Activated CD4-positive, alpha-beta T cell treated with anti-CD3 and anti-CD28 coated beads for 36 hours (primary cell): ENCODE measurements around the gene TNF. TPM values are rescaled to one million over a fixed set of nuclear protein-coding genes. Genes with fewer than 3 reads are reported as not detected.

Experiments
- ATAC-seq: fragments of 200-7000 bp; cut with Tn5 transposase; one replicate; pipeline ENCODE4 v1.10.0; 2021; ENCODE audit warnings: mild to moderate bottlenecking, moderate library complexity
- CTCF ChIA-PET: fragments of 350-600 bp; sonication (Branson Sonifier 250); formaldehyde crosslinking; loops from one replicate; lab custom pipeline; 2021; ENCODE audit warnings: antibody characterized with exemption; lab: Charles Lee
- POLR2A ChIA-PET: fragments of 350-600 bp; sonication (Branson Sonifier 250); formaldehyde crosslinking; loops from one replicate; lab custom pipeline; 2021; ENCODE audit warnings: antibody characterized with exemption, inconsistent platforms; lab: Charles Lee
- DNase-seq: peaks from one replicate; pipeline ENCODE4 v3.0.0-alpha.2; 2020
- H3K27ac Mint-ChIP-seq: one replicate; pipeline ENCODE4 v1.8.0; 2021; ENCODE audit warnings: mixed read lengths
- H3K27me3 Mint-ChIP-seq: one replicate; pipeline ENCODE4 v1.8.0; 2021; ENCODE audit warnings: mixed read lengths
- H3K36me3 Mint-ChIP-seq: one replicate; pipeline ENCODE4 v1.8.0; 2021; ENCODE audit warnings: low read depth, mixed read lengths
- H3K4me1 Mint-ChIP-seq: one replicate; pipeline ENCODE4 v1.8.0; 2021; ENCODE audit warnings: mixed read lengths
- H3K4me3 Mint-ChIP-seq: one replicate; pipeline ENCODE4 v1.8.0; 2021; ENCODE audit warnings: mild to moderate bottlenecking, moderate library complexity, mixed read lengths
- H3K9me3 Mint-ChIP-seq: one replicate; pipeline ENCODE4 v1.8.0; 2021; ENCODE audit warnings: low read depth, mixed read lengths
- intact Hi-C, 2 experiments: fragments of 100-400 bp; cut with DNase I in 1 of 2; cut with micrococcal nuclease in 1 of 2; formaldehyde crosslinking; loops; one replicate each; pipeline versions ENCODE4 v1.14.2 to v1.15.1; 2022 to 2024; cut with DNase I, micrococcal nuclease
- total RNA-seq, 2 experiments: library from RNA; stranded (reverse); gene quantifications; one replicate each; pipeline ENCODE4 v1.2.3, GENCODE V29; 2021

Gene TNF
- 10 to 100 TPM; 82.3 to 93.3 TPM for total RNA-seq

DNA sequence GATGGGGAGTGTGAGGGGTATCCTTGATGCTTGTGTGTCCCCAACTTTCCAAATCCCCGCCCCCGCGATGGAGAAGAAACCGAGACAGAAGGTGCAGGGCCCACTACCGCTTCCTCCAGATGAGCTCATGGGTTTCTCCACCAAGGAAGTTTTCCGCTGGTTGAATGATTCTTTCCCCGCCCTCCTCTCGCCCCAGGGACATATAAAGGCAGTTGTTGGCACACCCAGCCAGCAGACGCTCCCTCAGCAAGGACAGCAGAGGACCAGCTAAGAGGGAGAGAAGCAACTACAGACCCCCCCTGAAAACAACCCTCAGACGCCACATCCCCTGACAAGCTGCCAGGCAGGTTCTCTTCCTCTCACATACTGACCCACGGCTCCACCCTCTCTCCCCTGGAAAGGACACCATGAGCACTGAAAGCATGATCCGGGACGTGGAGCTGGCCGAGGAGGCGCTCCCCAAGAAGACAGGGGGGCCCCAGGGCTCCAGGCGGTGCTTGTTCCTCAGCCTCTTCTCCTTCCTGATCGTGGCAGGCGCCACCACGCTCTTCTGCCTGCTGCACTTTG lies at the start of gene TNF:
Gene TNF, plus strand, starts transcription at position 231 of the 567 bp plus-strand sequence. Its CDS starts 177 bp downstream, at position 408.
- Mint-ChIP-seq H3K9me3 (no peaks in the 10 kb centered on the region), H3K4me3 (peak within 1 kb of the TSS; percentile 97), H3K27ac (peak within 1 kb of the TSS; percentile 98), H3K36me3 (peaks cover 55% of the 10 kb centered on the region), H3K4me1 (peaks cover 73% of the 10 kb centered on the region), H3K27me3 (no peaks in the 10 kb centered on the region)
- ATAC-seq (peak; percentile 23), DNase-seq (peak; percentile 89)
- ChIA-PET POLR2A (interaction anchor here (0.7 to 4.9 kb wide), 22 partner anchors 10 to 1396 kb away, joined by 3 to 43 read pairs (median 5); partner anchors contain the start of genes ATP6V1G2, BRD2, DDX39B and LST1), CTCF (interaction anchor here (0.6 to 28.5 kb wide), 10 partner anchors 15 to 620 kb away, joined by 3 to 873 read pairs (median 4); partner anchors contain the start of genes ATP6V1G2, BAG6, DDX39B and LST1)
- intact Hi-C loops, result loop anchor here (1.0 to 10.0 kb wide), 6 partner anchors 15 to 1231 kb away; partner anchors contain the start of genes PRRC2A (in 1 of the 2) and RPP21 (in 1 of the 2)

DNA sequence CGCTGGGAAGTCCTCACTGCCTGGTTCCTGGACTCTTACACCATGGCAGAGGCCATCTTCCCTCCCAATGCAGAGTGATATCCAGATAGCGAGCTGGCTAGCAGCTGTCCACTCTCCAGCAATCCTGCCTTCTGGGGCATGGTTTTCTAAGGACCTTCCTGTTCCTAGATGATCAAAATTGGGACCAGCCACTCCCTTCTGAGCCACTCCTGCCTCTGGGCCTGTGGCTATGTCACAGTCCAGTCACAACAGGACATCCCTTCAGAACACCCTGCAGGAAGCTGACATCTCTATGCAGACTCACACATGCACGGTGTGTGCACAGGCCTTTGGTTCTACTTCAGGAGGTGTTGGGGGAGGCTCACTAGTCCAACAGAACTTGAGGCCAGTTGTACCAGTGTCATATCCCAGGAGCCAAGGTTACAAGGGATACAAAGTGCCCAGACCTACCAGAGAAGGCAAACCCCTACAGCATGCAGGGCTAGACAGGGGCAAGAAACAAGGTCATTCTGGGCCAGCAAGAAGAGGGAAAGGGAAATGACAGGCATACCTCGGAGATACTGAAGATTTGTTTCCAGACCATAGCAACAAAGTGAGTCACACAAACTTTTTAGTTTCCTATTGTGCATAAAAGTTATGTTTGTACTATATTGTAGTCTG lies 49.3 kb upstream of the TNF start:
- Mint-ChIP-seq H3K27me3 (no peaks in the 10 kb centered on the region), H3K4me1 (no peaks in the 10 kb centered on the region), H3K4me3 (no peak overlapping the region), H3K9me3 (no peaks in the 10 kb centered on the region), H3K27ac (no peak overlapping the region), H3K36me3 (peaks cover 17% of the 10 kb centered on the region)
- ChIA-PET CTCF (interaction anchor here (0.6 to 1.2 kb wide), 5 partner anchors 43 to 446 kb away, joined by 3 to 5 read pairs (median 3); no protein-coding TSS in a partner anchor), POLR2A (no interaction called here)
- intact Hi-C loops, result no loop called here
- ATAC-seq, result no peak
- no peak for DNase-seq

DNA sequence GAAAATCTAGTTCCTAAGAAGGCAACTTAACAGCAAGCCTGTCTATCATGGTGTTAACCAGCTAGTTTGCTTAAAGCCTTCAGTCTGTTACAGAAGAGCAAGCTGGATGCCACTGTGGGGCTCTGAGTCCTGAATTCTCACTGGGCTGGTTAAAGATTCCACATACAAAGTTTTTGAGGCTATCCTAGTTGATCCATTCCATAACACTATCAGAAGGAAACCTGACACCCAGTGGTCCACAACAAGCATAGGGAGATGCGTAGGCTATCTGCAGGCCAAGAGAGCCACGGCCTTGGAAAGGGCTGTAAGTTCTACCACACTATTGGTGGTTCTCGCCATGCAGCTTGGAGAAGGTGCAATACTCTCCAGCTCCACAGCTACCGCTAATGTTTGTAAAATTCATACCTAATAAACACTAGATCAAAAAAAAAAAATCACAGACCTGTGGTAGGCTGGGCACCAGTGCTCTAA lies 47.0 kb upstream of the TNF start:
- CTCF ChIA-PET, result interaction anchor here (0.6 to 1.8 kb wide), 5 partner anchors 12 to 129 kb away, joined by 3 to 8 read pairs (median 5); partner anchors contain the start of gene DDX39B
- Mint-ChIP-seq H3K9me3 (no peaks in the 10 kb centered on the region), H3K4me3 (no peak overlapping the region), H3K27me3 (no peaks in the 10 kb centered on the region), H3K4me1 (peaks cover 4% of the 10 kb centered on the region), H3K36me3 (peaks cover 36% of the 10 kb centered on the region), H3K27ac (no peak overlapping the region)
- intact Hi-C loops, result no loop called here
- ATAC-seq, result no peak
- no peak for DNase-seq
- POLR2A ChIA-PET, result interaction anchor here (0.6 to 1.3 kb wide), 3 partner anchors 13 to 83 kb away, joined by 3 to 5 read pairs (median 3); partner anchors contain the start of gene DDX39B

- POLR2A ChIA-PET, result interaction anchor here (0.6 to 1.3 kb wide), 4 partner anchors 12 to 54 kb away, joined by 3 to 5 read pairs (median 3); no protein-coding TSS in a partner anchor
- Mint-ChIP-seq H3K27ac (no peak within 1 kb of the TSS), H3K36me3 (peaks cover 41% of the 10 kb centered on the region), H3K9me3 (no peaks in the 10 kb centered on the region), H3K27me3 (no peaks in the 10 kb centered on the region), H3K4me3 (no peak within 1 kb of the TSS), H3K4me1 (peaks cover 7% of the 10 kb centered on the region)
- intact Hi-C loops, result no loop called here
- ATAC-seq (peak; percentile 17), DNase-seq (no peak)
- CTCF ChIA-PET, result interaction anchor here (0.8 to 1.8 kb wide), 5 partner anchors 12 to 68 kb away, joined by 3 to 8 read pairs (median 5); partner anchors contain the start of gene DDX39B
These were observed 46.5 kb upstream of the TNF start, which contains the start of gene MCCD1 for GRCh38 chr6:31528821-31529328. TSS of gene MCCD1 (plus strand) at chr6:31528962. CDS start at chr6:31529015, 53 bp downstream.

DNA sequence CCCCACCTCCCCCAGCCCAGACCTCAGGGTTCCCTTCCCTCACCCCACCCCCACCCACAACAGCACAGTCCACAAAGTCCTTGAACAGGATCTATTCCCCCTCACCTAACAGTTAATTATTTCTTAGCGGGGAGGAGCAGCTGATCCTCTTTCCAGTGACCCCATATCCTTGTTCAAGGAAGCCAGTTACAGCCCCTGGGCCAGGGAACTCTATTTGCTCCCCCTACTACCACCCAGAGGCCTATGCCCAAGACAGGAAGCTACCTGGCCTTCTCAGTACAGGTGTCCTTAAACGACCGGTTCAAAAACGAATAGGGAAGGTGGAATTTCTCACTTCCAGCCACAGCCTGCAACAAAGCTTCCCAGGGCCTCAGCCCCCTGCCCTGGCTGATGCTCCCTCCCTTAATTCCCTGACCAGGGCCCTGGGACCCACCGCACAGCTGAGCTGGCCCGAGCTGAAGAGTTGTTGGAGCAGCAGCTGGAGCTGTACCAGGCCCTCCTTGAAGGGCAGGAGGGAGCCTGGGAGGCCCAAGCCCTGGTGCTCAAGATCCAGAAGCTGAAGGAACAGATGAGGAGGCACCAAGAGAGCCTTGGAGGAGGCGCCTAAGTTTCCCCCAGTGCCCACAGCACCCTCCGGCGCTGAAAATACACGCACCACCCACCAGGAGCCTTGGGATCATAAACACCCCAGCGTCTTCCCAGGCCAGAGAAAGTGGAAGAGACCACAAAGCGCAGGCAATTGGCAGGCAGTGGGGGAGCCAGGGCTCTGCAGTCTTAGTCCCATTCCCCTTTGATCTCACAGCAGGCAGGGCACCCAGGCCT lies 45.8 kb upstream of the TNF start:
- Mint-ChIP-seq H3K36me3 (peaks cover 48% of the 10 kb centered on the region), H3K27ac (no peak overlapping the region), H3K4me3 (no peak overlapping the region), H3K27me3 (no peaks in the 10 kb centered on the region), H3K9me3 (no peaks in the 10 kb centered on the region), H3K4me1 (peaks cover 9% of the 10 kb centered on the region)
- peak; percentile 25 for ATAC-seq
- ChIA-PET POLR2A (interaction anchor here (0.6 to 1.3 kb wide), 4 partner anchors 11 to 58 kb away, joined by 3 to 5 read pairs (median 4); no protein-coding TSS in a partner anchor), CTCF (interaction anchor here (0.7 to 1.5 kb wide), 3 partner anchors 9 to 67 kb away, joined by 3 to 5 read pairs (median 5); no protein-coding TSS in a partner anchor)
- intact Hi-C loops, result no loop called here
- DNase-seq, result no peak

DNA sequence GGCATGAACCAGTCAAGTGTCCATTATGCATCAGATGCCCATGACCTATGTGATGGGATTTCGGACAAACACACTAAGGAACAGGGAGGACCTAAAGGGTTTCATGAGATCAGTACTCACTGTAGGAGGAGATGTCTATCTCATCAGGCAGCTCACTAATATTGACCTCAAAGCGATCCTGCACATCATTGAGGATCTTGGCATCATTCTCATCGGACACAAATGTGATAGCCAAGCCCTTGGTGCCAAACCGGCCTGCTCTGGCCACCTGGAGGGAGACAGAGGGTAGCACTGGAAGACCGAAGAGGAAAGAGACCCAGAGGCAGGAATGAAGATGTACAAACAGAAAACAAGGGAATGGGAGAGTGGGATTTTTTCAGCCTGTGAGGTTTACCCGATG lies 44.7 kb upstream of the TNF start:
- H3K4me1 Mint-ChIP-seq, result peaks cover 17% of the 10 kb centered on the region
- DNase-seq (no peak), ATAC-seq (no peak)
- POLR2A ChIA-PET, result interaction anchor here (0.7 kb wide), 1 partner anchor 35 kb away, joined by 3 read pairs; no protein-coding TSS in a partner anchor
- no peaks in the 10 kb centered on the region for H3K27me3 Mint-ChIP-seq
- intact Hi-C loops, result no loop called here
- H3K4me3 Mint-ChIP-seq, result no peak overlapping the region
- CTCF ChIA-PET, result no interaction called here
- peaks cover 59% of the 10 kb centered on the region for H3K36me3 Mint-ChIP-seq
- H3K9me3 Mint-ChIP-seq, result no peaks in the 10 kb centered on the region
- no peak overlapping the region for H3K27ac Mint-ChIP-seq

- DNase-seq (no peak), ATAC-seq (no peak)
- Mint-ChIP-seq H3K4me1 (peaks cover 22% of the 10 kb centered on the region), H3K4me3 (no peak overlapping the region), H3K36me3 (peaks cover 64% of the 10 kb centered on the region), H3K27ac (peak overlapping the region; percentile 25), H3K27me3 (no peaks in the 10 kb centered on the region), H3K9me3 (no peaks in the 10 kb centered on the region)
- ChIA-PET POLR2A (interaction anchor here (0.7 kb wide), 1 partner anchor 36 kb away, joined by 3 read pairs; no protein-coding TSS in a partner anchor), CTCF (interaction anchor here (0.6 kb wide), 2 partner anchors 67 to 87 kb away, joined by 3 to 4 read pairs; no protein-coding TSS in a partner anchor)
- intact Hi-C loops, result no loop called here
These were observed 44.2 kb upstream of the TNF start for GRCh38 chr6:31531162-31531561.

DNA sequence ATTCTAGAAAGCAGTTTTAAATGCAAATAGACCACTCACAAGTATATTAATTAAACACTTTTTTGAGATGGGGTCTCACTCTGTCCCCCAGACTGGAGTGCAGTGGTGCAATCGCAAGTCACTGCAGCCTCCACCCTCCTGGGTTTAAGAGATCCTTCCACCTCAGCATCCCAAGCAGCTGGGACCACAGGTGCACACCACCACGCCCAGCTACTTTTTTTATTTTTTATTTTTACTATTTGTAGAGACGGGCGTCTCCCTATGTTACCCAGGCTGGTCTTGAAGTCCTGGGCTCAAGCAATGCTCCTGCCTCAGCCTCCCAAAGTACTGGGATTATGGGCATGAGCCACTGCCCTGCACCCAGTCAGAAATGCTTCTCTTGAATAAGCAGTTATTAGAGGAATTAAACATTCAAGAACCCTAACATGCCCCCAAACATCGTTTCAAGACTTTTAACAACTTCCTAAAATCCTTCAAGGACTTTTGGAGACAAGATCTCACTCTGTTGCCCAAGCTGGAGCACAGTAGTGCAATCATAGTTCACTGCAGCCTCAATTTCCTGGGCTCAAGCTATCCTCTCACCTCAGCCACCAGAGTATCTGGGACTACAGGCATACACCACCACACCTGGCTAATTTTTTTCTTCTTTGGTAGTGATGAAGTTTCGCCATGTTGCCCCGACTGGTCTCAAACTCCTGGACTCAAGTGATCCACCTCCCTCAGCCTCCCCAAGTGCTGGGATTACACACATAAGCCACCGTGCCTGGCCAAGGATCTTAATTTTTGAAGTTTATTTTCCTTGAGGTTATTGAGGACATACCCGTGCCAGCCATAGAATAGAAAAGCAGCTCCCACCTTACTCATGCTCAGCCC lies 43.4 kb upstream of the TNF start:
- POLR2A ChIA-PET, result interaction anchor here (0.5 to 1.2 kb wide), 2 partner anchors 16 to 21 kb away, joined by 3 read pairs; no protein-coding TSS in a partner anchor
- Mint-ChIP-seq H3K9me3 (no peaks in the 10 kb centered on the region), H3K4me1 (peaks cover 28% of the 10 kb centered on the region), H3K27ac (no peak overlapping the region), H3K36me3 (peaks cover 71% of the 10 kb centered on the region), H3K27me3 (no peaks in the 10 kb centered on the region), H3K4me3 (no peak overlapping the region)
- intact Hi-C loops, result no loop called here
- CTCF ChIA-PET, result interaction anchor here (0.6 to 1.1 kb wide), 3 partner anchors 66 to 86 kb away, joined by 3 to 4 read pairs (median 3); no protein-coding TSS in a partner anchor
- ATAC-seq, result no peak
- DNase-seq, result no peak

DNA sequence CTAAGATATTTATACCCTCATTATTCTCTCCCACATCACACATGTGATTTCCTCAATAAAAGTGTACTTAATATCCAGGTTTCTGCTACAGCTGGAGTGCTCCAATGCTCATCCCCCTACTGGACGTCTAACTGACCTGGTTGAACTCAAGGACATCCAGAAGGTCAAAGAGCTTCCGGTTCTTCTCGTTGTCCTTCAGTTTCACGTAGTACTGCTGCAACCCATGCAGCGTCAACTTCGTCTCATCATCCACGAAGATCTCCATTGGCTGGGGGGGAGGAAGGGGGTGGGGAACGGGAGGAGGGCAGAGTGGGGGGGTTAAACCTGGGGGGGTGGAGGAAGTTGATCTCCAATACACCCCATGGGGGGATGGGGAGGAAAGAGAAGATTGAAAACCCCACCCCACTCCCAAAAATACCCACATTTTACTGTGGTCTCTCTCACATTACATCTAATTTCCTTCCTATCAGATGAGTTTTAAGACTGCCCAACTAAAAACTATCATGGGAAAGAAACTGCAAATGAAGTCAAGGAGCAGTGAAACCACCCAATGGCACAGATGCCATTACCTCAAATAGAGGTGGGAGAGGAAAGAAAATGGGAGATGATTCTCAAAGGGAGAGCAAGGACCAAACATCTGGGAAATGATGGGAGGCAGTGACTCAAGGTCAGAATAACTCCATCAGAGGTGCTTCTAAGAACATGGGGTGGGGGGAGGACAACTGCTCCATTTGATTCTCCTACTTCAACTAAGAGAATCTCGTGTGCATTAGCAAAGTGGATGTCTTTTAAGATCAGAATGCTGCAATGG lies 42.5 kb upstream of the TNF start:
- ATAC-seq (no peak), DNase-seq (no peak)
- intact Hi-C loops, result no loop called here
- H3K9me3 Mint-ChIP-seq, result no peaks in the 10 kb centered on the region
- CTCF ChIA-PET, result interaction anchor here (1.1 kb wide), 1 partner anchor 66 kb away, joined by 3 read pairs; no protein-coding TSS in a partner anchor
- H3K4me3 Mint-ChIP-seq, result no peak overlapping the region
- H3K27me3 Mint-ChIP-seq, result no peaks in the 10 kb centered on the region
- peaks cover 76% of the 10 kb centered on the region for H3K36me3 Mint-ChIP-seq
- POLR2A ChIA-PET, result interaction anchor here (0.5 to 1.2 kb wide), 2 partner anchors 15 to 21 kb away, joined by 3 read pairs; no protein-coding TSS in a partner anchor
- H3K4me1 Mint-ChIP-seq, result peaks cover 33% of the 10 kb centered on the region
- peak overlapping the region; percentile 42 for H3K27ac Mint-ChIP-seq
